Naive thymus-derived CD8-positive, alpha-beta T cell (primary cell): ENCODE data around the gene INAVA. TPM values are rescaled to one million over a fixed set of nuclear protein-coding genes. Genes with fewer than 3 reads are reported as not detected.
"Not testable (repeated sequence)": the region's sequence is repeated elsewhere in the genome, so short reads cannot be mapped to it uniquely, and the experiment has no call there.

Source experiments
- ATAC-seq, 2 donors: fragments of 150-1000 bp; cut with Tn5 transposase in 1 of 2; sonication (Bioruptor Pico), chemical (Tn5 transposase) in 1 of 2; 1 replicate in 1 of 2; 2 replicates in 1 of 2; pipeline ENCODE4 v1.10.0; 2021; ENCODE audit warnings: mild to moderate bottlenecking in 2 of 2, moderate library complexity in 2 of 2
- POLR2A ChIA-PET: fragments of 350-600 bp; sonication (Branson Sonifier 250); formaldehyde crosslinking; loops from one replicate; lab custom pipeline; 2021; ENCODE audit warnings: antibody characterized with exemption; lab: Charles Lee
- DNase-seq, 10 donors: peaks; one replicate each; pipeline versions ENCODE4 v3.0.0 to v3.0.0-alpha.2; 2020 to 2022
- H3K27ac Mint-ChIP-seq, 10 donors: one replicate each; pipeline ENCODE4 v1.8.0; 2020 to 2022; ENCODE audit warnings: mild to moderate bottlenecking in 10 of 10, mixed read lengths in 10 of 10, moderate library complexity in 4 of 10, inconsistent platforms in 1 of 10
- H3K27me3 Mint-ChIP-seq, 5 donors: one replicate each; pipeline ENCODE4 v1.8.0; 2021 to 2022; ENCODE audit warnings: mixed read lengths in 5 of 5
- H3K36me3 Mint-ChIP-seq, 3 donors: one replicate each; pipeline ENCODE4 v1.8.0; 2020 to 2022; ENCODE audit warnings: mixed read lengths in 3 of 3, mild to moderate bottlenecking in 2 of 3, inconsistent platforms in 1 of 3
- H3K4me1 Mint-ChIP-seq, 4 donors: one replicate each; pipeline ENCODE4 v1.8.0; 2021 to 2022; ENCODE audit warnings: mixed read lengths in 4 of 4
- H3K4me3 Mint-ChIP-seq, 10 donors: one replicate each; pipeline ENCODE4 v1.8.0; 2020 to 2022; ENCODE audit warnings: mild to moderate bottlenecking in 10 of 10, mixed read lengths in 10 of 10, moderate library complexity in 6 of 10, inconsistent platforms in 1 of 10
- H3K9me3 Mint-ChIP-seq, 9 donors: one replicate each; pipeline ENCODE4 v1.8.0; 2020 to 2022; ENCODE audit warnings: mixed read lengths in 9 of 9, mild to moderate bottlenecking in 3 of 9, inconsistent platforms in 1 of 9, moderate library complexity in 1 of 9
- polyA plus RNA-seq, 3 donors: library from polyadenylated mRNA; unstranded; fragments of 300-500 nt; fragmentation: Illumina TruSeq; gene quantifications; one replicate each; pipeline ENCODE4 v1.2.3, GENCODE V29; 2021
- total RNA-seq, 8 experiments: library from RNA in 2 of 8; stranded (reverse) in 2 of 8; gene quantifications; one replicate each; pipeline ENCODE4 v1.2.3 and lab custom pipeline; 2021 to 2026

INAVA gene
- total and polyA plus RNA-seq, 5 experiments from 2014 or later: not detected

- DNase-seq (no peak), ATAC-seq (no peak)
- Mint-ChIP-seq H3K27ac (peak overlapping the region in 1 of 10 donors; percentile 25), H3K9me3 (no peaks in the 10 kb centered on the region), H3K36me3 (no peaks in the 10 kb centered on the region), H3K4me3 (no peak overlapping the region), H3K27me3 (peaks cover 0 to 21% (median 13%) of the 10 kb centered on the region in 5 donors), H3K4me1 (peaks cover 5 to 14% (median 9%) of the 10 kb centered on the region in 4 donors)
- POLR2A ChIA-PET: no interaction called here
Measured at GRCh38 chr1:200901796-200902444, 7.2 kb downstream of the INAVA start.

DNA sequence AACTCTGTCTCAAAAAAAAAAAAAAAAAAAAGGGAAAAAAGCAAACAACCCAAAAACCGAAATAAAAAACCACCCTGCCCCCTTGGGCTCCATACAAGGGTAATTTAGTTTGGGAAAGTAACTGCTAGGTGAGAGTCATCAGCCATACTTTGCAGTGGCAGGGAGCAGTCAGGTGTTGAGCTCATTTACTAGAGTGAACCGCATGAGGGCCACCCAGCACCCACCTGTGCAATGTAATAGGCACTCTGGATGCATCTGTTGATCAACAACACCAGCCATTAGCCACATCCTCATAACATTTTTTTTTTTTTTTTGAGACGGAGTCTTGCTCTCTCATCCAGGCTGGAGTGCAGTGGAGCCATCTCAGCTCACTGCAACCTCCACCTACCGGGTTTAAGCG is 9.1 kb downstream of the INAVA start:
- Mint-ChIP-seq H3K27me3 (peaks cover 0 to 21% (median 6%) of the 10 kb centered on the region in 5 donors), H3K4me3 (no peak overlapping the region), H3K36me3 (no peaks in the 10 kb centered on the region), H3K27ac (no peak overlapping the region), H3K9me3 (no peaks in the 10 kb centered on the region), H3K4me1 (peaks cover 6 to 15% (median 14%) of the 10 kb centered on the region in 4 donors)
- ATAC-seq (no peak), DNase-seq (no peak)
- POLR2A ChIA-PET: interaction anchor here (0.7 kb wide), 1 partner anchor 91 kb away, joined by 3 read pairs; no protein-coding TSS in a partner anchor

DNA sequence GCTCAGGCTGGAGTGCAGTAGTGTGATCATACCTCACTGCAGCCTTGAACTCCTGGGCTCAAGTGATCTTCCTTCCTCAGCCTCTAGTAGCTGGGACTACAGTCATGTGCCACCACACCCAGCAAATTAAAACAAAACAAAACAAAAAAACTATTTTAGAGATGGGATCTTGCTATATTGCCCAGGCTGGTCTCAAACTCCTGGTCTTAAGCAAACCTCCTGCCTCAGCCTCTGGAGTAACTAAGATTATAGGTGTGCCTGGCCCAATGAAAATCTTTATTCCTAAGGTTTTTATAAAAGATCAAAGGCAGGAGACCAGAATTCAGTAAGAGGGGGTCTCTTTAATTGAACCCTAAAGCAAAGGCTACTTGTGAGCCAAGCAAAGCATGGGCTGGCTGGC is 10.1 kb downstream of the INAVA start:
- no peaks in the 10 kb centered on the region for H3K9me3 Mint-ChIP-seq
- H3K27ac Mint-ChIP-seq: no peak overlapping the region
- no peak for DNase-seq
- peaks cover 0 to 14% (median 5%) of the 10 kb centered on the region in 5 donors for H3K27me3 Mint-ChIP-seq
- peaks cover 4 to 15% (median 12%) of the 10 kb centered on the region in 4 donors for H3K4me1 Mint-ChIP-seq
- no peak overlapping the region for H3K4me3 Mint-ChIP-seq
- no peaks in the 10 kb centered on the region for H3K36me3 Mint-ChIP-seq
- ATAC-seq: no peak
- POLR2A ChIA-PET: no interaction called here

GRCh38 chr1:200905411-200906052 is 10.8 kb downstream of the INAVA start:
- Mint-ChIP-seq H3K4me1 (peaks cover 4 to 15% (median 11%) of the 10 kb centered on the region in 4 donors), H3K27ac (peak overlapping the region in 1 of 10 donors; percentile 24), H3K36me3 (no peaks in the 10 kb centered on the region), H3K4me3 (no peak overlapping the region), H3K27me3 (peaks cover 0 to 10% (median 5%) of the 10 kb centered on the region in 5 donors), H3K9me3 (no peaks in the 10 kb centered on the region)
- ATAC-seq (peak; percentile 86 to 92), DNase-seq (peak in 4 of 10 donors; percentile 12 to 40 (median 21))
- POLR2A ChIA-PET: interaction anchor here (0.5 kb wide), 1 partner anchor 188 kb away, joined by 3 read pairs; no protein-coding TSS in a partner anchor

GRCh38 chr1:200906491-200906890 is 11.8 kb downstream of the INAVA start:
- peaks cover 4 to 15% (median 11%) of the 10 kb centered on the region in 4 donors for H3K4me1 Mint-ChIP-seq
- POLR2A ChIA-PET: no interaction called here
- DNase-seq: no peak

GRCh38 chr1:200907611-200908097 is 13.0 kb downstream of the INAVA start:
- DNase-seq: no peak
- POLR2A ChIA-PET: no interaction called here
- ATAC-seq: no peak
- Mint-ChIP-seq H3K4me1 (peaks cover 4 to 15% (median 11%) of the 10 kb centered on the region in 4 donors), H3K4me3 (no peak overlapping the region), H3K9me3 (no peaks in the 10 kb centered on the region), H3K36me3 (no peaks in the 10 kb centered on the region), H3K27ac (peak overlapping the region in 1 of 10 donors; percentile 75), H3K27me3 (peaks cover 0 to 5% (median 0%) of the 10 kb centered on the region in 5 donors)

More at GRCh38 chr1:200906491-200906890, 11.8 kb downstream of the INAVA start:
- no peak for ATAC-seq
- no peak overlapping the region for H3K4me3 Mint-ChIP-seq
- H3K36me3 Mint-ChIP-seq: no peaks in the 10 kb centered on the region
- H3K9me3 Mint-ChIP-seq: no peaks in the 10 kb centered on the region
- peaks cover 0 to 5% (median 2%) of the 10 kb centered on the region in 5 donors for H3K27me3 Mint-ChIP-seq
- H3K27ac Mint-ChIP-seq: no peak overlapping the region

GRCh38 chr1:200908191-200908868 is 13.6 kb downstream of the INAVA start:
- DNase-seq: no peak
- ATAC-seq: no peak
- POLR2A ChIA-PET: no interaction called here
- Mint-ChIP-seq H3K36me3 (no peaks in the 10 kb centered on the region), H3K9me3 (no peaks in the 10 kb centered on the region), H3K4me1 (peaks cover 4 to 15% (median 11%) of the 10 kb centered on the region in 4 donors), H3K4me3 (no peak overlapping the region), H3K27me3 (peaks cover 0 to 5% (median 0%) of the 10 kb centered on the region in 5 donors), H3K27ac (no peak overlapping the region)

GRCh38 chr1:200909071-200909470 is 14.4 kb downstream of the INAVA start:
- ATAC-seq (no peak), DNase-seq (no peak)
- Mint-ChIP-seq H3K36me3 (no peaks in the 10 kb centered on the region), H3K4me1 (peaks cover 4 to 15% (median 11%) of the 10 kb centered on the region in 4 donors), H3K27me3 (peaks cover 0 to 5% (median 0%) of the 10 kb centered on the region in 5 donors), H3K4me3 (no peak overlapping the region), H3K27ac (no peak overlapping the region), H3K9me3 (no peaks in the 10 kb centered on the region)
- POLR2A ChIA-PET: no interaction called here

GRCh38 chr1:200909757-200910239 is 15.1 kb downstream of the INAVA start:
- Mint-ChIP-seq H3K4me3 (no peak overlapping the region), H3K27me3 (peaks cover 0 to 5% (median 0%) of the 10 kb centered on the region in 5 donors), H3K4me1 (peaks cover 4 to 15% (median 11%) of the 10 kb centered on the region in 4 donors), H3K9me3 (no peaks in the 10 kb centered on the region), H3K36me3 (no peaks in the 10 kb centered on the region), H3K27ac (no peak overlapping the region)
- DNase-seq: no peak
- ATAC-seq: no peak
- POLR2A ChIA-PET: no interaction called here

GRCh38 chr1:200911361-200911760 is 16.7 kb downstream of the INAVA start:
- Mint-ChIP-seq H3K27ac (no peak overlapping the region), H3K27me3 (peaks cover 0 to 5% (median 0%) of the 10 kb centered on the region in 5 donors), H3K4me3 (no peak overlapping the region), H3K36me3 (no peaks in the 10 kb centered on the region), H3K9me3 (no peaks in the 10 kb centered on the region), H3K4me1 (peaks cover 3 to 8% (median 4%) of the 10 kb centered on the region in 4 donors)
- POLR2A ChIA-PET: no interaction called here
- ATAC-seq (no peak), DNase-seq (no peak)

DNA sequence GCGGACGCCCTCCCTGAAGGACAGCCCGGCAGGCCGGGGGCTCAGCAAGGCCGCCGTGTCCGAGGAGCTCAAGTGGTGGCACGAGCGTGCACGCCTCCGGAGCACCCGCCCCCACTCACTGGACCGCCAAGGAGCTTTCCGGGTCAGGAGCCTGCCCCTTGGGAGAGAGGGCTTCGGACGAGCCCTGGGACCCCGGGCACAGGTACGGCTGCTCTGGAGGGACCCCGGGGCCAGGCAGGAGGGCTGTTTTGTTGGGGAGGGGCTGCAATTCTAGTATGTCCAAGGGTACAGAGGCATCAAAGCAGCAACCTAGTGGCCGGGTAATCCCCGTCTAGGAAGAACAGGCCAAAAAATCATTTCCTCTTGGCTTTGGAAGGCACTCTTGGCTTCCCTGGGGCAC is 17.2 kb downstream of the INAVA start:
- POLR2A ChIA-PET, H3K36me3 Mint-ChIP-seq, H3K27ac Mint-ChIP-seq, H3K27me3 Mint-ChIP-seq, DNase-seq, ATAC-seq, H3K4me3 Mint-ChIP-seq, H3K4me1 Mint-ChIP-seq, H3K9me3 Mint-ChIP-seq: not testable (repeated sequence)

GRCh38 chr1:200912737-200913407 is 18.2 kb downstream of the INAVA start:
- H3K4me3 Mint-ChIP-seq: no peak overlapping the region
- ATAC-seq (no peak), DNase-seq (no peak)
- POLR2A ChIA-PET: no interaction called here
- H3K27ac Mint-ChIP-seq: no peak overlapping the region
- H3K36me3 Mint-ChIP-seq: no peaks in the 10 kb centered on the region
- no peaks in the 10 kb centered on the region for H3K9me3 Mint-ChIP-seq
- H3K4me1 Mint-ChIP-seq: peaks cover 0 to 6% (median 2%) of the 10 kb centered on the region in 4 donors
- H3K27me3 Mint-ChIP-seq: peaks cover 0 to 5% (median 0%) of the 10 kb centered on the region in 5 donors
